Activated CD8-positive, alpha-beta memory T cell treated with anti-CD3 and anti-CD28 coated beads, Interleukin-2, amount 50 U/mL, for 24 hours (primary cell): ENCODE results near the gene AGPS.

Experiments
- DNase-seq: peaks from one replicate; pipeline ENCODE4 v3.0.0-alpha.2; 2020; ENCODE audit errors: extremely low read depth

Gene AGPS

DNA sequence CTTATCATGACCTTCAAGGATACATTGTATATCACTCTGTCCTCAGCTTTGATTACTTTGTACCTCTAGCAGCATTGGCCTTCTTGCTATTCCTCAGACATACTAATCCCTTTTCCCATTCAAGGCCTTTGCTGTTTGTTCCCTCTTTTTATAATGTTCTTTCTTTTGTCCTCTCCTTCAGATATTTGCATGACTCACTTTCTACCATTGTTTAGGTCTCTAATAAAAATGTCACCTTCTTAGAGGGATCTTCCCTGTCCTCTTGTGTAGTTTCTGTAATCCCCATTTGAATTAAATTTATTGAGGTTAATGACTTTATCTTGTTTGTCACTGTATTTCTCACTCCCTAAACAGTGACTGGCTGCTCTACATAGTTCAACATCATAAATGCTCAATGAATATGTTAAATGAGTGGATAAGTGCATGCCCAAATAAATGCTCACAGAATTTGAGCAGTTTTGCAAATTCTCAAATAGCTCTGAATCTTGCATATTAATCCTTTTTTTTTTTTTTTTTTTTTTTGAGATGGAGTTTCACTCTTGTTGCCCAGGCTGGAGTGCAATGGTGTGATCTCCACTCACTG is 135.9 kb downstream of the AGPS start:
- DNase-seq: no peak

DNA sequence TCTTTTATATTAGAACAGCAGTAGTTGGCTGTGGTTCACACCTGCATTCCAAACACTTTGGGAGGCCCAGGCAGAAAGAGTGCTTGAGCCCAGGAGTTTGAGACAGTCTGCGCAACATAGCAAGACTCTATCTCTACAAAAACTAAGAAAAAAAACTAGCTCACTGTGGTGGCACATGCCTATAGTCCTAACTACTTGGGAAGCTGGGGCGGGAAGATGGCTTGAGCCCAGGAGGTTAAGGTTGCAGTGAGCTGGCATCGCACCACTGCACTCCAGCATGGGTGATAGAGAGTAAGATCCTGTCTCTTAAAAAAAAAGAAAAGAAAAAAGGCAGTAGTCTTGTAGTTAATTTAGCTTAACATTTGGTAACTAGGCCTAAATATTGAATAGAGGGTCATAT is 136.6 kb downstream of the AGPS start:
- no peak for DNase-seq

DNA sequence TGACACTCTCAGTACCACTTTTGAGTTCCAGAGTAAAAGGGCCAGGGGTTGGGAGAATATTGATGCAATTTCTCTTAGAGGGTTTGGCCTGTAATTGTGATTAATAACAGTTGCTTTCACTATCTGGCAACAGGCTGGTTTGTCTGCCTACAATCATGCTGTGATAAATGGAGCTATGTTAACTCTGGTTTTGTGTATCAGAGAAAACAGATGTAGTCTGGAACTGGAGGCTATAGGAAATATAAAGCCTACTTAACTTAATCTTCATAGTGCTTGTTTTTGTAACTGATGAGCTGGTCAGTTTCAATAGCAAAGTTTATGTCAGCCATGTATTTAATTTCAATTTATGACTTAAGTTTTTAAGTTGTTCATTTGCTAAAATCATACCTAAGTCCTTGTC is 138.0 kb downstream of the AGPS start:
- no peak for DNase-seq

DNA sequence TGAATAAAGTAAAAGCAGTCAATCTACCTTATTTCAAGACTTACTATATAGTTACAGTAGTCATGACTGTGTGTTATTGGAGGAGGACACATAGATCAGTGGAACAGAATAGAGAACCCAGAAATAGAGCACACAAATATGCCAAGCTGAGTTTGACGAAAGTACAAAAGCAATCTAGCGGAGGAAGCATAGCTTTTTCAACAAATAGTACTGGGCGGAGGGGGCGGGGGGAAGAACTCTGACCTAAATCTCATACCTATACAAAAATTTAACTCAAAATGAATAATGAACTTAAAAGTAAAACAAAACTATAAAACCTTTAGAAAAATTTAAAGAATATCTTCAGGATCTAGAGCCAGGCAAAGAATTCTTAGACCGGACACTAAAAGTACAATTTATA is 139.1 kb downstream of the AGPS start:
- no peak for DNase-seq

DNA sequence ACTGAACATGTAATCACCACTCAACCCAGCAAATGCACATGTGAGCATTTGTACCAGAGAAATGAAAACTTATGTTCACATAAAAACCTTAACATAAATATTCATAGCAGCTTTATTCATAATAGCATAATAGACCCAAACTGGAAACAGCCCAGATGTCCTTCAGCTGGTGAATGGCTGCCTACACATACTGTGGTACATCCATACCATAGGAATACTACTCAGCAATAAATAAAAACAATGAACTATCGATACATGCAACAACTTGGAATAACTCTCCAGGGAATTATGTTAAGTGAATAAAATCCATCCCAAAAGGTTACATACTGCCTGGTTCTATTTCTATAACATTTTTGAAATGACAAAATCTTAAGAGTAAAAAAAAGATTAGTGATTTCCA is 140.0 kb downstream of the AGPS start:
- no peak for DNase-seq

DNA sequence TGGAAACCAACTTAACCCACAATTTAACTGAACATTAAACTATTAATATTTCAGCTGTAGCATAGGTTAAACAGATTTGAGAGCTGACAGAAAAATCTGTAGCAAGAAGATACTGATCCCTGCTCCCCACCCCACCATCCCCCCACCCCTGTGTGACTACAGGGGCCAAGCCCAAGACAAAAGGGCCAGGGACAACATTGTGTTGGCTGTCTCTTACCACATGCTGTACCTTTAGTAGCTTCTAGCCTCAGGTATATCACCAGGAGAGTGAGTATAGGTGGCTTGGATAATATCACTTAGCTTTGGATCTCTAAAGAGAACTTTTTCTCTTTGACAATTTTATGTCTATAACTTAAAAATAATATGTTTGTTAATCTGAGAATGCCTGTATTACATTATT is 140.7 kb downstream of the AGPS start:
- DNase-seq: no peak

DNA sequence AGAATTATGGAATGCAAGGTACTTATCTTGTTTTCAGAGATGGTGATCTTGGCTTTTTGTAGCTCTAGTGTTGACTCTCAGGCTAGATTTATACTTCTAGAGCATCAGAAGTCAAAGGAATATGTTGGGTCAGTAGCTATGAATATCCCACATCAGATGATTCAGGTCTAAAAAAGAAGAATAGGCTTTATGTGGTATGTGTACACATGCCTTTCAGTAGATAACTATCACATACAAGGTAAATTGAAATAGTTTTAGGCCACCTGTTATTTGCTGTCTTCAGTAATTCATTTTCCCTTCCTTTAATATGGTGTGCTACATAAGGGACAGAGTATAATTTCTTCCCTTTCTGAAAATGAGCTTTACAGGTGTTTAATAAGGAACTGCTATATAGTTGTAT is 142.4 kb downstream of the AGPS start:
- DNase-seq: no peak

DNA sequence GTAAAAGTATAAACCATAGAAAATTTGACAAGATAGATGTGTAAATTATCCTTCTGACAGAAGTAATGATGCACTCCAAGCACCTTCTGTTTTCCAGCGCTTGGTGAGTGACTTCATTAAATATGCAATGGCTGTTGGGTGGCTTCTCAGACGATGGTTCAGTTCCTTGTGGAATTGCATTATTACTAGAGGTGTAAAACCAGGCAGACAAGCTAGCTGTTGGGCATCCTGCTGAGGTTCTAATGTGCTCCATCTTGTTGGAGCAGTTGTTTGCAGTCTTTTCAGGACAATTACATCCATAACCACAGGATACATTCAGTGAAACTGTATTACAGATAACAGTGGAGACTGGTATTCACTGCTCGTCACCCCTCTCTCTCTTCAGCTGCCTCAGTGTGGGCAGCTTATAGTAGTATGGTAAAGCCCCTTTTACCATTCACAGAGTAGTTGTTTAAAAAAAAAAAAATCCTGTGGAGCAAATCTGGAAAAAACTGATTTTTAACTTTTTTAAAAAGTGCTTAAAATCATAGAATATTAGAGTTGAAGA is 143.5 kb downstream of the AGPS start:
- DNase-seq: no peak

DNA sequence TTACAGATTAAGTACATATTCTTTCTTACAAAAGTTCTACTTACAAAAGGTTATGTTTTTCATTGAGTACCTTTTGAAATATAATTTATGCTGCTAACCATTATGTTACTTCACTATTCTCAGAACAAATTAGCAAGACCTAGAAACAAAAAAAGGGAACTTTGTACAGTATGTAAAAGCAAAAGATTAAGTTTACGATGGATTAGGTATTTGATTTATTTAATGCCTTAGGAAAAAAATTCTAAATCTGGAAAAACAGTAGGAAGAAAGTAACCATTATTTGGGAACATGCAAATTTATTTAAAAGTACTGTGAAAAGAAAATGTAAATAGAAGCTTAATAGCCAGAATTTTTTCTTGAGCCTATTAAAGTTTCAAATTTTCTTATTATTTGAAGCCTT is 144.6 kb downstream of the AGPS start:
- DNase-seq: no peak

DNA sequence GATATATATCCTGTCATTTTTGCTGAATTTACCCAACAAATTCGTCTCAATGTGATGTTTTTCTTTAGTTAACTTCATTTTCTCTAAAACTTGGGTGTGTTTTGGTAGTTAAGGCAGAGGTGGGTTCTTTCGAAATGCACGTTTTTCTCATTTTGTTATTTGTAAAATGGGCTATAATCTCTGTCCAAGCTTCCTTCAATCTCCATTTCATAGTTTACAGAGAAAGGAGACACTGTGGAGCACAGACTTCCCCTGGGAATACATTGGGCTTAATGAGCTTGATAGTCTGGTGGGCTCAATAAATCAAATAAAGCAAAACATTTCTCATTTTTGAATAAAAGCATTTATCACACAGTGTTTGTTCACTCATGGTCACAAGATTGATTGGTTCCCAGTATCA is 145.1 kb downstream of the AGPS start:
- no peak for DNase-seq

DNA sequence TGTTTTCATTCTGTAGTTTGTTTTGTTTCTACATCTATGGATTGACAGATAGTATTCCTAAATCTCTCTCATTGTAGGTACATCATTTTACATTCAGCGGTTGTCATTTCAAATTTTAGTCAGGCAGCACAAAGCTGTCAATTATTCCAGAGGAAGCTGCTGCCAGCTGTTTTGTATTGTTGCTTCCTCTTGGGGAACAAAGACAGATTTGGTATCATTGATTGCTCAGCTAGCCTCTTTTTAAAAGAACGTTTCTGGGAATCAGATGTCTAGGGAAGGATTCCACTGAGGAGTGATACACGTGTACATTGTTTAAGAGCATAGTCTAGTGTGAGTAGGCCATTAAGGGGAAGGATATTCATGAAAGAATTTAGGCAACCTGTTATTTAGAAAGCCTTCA is 145.8 kb downstream of the AGPS start:
- no peak for DNase-seq

DNA sequence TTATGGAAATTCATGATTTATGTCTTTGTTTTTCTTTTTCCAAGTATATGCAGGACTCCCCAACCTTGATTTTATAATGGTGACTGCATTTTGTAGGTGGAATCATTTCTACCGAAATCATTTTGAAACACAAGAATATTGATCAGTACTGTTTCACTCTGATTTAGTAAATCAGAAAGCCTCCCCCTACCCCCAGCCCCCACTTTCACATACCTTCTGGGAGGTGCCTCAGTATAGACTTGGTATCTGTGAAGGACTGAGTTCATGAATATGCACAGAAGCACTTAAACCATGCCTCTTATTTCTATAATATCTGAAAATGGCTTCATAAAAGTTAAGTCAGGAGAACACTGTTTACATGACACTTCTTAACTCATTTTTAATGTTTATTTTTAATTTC is 147.7 kb downstream of the AGPS start:
- no peak for DNase-seq

DNA sequence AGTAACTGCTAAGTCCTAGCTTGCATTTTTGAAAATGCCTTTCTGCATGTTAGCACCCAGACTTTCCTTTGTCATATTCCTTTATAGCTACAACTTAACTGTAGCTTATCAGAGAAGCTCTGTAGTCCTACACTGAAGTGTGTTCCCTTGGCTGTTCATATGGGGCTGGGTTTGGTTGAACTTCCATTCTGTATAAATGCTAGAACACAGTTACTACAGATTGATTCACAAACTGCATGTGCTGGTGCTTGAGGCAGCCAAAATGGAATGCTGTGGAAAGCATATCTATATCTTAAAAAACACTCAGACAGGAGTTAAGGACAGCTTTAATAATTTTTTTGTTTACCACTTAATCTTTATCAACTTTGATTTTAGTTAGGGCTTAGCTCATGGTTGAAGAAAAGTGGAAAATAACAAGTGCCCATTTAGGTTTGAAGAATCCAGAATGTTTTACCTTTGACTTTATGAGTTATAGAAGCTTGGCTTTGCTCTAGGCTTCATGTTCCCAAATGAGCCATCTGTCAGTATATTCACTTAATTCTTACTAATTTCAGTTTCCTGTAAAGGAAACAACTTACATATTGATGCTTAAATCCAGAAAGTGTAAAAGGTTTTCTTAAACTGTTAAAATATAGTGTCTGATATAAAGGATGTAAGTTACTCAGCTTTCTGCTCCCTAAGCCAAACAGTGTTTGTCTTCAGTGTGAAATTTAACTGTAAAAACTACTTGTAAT is 148.9 kb downstream of the AGPS start:
- DNase-seq: no peak

DNA sequence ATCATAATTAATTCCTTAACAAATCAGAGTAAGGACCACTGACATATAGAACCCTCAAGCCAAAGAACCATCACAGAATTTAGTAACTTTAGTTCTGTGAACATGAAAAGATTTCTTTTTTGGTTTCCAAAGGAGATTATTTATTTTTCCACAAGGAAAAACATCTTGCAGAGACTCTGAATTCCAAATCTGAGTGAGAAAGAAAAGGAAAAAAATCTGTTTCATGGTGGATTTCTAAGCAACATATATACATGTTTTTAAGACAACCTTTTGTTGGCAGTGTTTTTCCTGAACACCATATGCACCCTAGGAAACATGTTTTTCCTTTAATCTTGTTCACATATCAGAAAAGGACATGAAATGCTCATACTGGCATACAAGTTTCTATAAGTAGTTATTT is 149.8 kb downstream of the AGPS start:
- DNase-seq: no peak

DNA sequence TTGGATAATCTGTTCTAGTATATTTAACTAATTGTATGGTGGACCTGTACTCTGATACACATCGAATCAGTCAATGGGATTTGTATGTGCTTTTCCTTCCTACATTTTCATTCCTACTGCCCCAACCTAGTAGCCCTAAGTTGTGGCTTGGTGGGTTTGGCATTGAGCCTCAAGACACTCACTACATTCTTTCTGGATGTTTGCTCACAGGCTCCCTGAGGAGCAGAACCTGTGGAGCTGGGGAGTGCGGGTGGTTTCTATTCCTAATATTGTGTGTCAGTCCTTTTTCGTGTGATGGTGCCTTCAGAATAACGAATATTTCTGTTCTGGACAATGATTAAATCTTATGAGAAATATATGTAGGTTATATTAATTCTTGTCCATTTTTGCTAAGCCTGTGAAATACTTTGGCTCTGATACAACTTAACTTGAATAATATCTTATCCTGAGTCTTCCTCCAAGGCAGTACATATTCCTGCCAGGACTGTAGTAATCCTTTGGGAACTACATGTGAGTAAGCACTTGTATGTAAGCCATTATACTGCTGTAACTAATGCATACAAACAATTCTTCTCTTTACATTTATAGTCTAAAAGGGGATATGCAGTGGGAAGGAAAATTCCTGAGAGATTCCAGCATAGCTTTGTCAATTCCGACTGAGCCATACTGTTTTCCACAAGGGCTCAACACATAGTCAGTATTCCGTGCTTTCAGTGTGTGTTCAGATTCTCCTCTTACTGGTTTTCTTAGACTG is 150.6 kb downstream of the AGPS start:
- DNase-seq: no peak

DNA sequence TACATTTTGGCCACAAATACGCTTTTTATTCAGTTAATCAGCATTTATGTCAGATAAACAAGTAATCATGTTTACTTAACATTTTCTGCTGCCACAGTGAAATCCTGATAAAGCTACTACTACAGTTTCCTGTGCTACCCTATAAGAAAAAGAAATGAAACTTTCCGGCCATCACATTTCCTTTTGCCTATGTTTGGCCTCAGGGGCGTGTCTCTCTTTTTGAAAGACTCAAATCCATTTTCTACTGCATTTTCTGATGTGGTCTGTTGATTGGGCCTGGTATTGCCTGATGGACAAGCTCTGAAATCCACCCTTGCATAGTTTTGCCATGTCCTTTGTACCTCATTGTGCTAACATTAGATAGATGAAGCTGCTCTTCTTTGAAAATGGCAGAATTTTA is 152.6 kb downstream of the AGPS start:
- DNase-seq: no peak

DNA sequence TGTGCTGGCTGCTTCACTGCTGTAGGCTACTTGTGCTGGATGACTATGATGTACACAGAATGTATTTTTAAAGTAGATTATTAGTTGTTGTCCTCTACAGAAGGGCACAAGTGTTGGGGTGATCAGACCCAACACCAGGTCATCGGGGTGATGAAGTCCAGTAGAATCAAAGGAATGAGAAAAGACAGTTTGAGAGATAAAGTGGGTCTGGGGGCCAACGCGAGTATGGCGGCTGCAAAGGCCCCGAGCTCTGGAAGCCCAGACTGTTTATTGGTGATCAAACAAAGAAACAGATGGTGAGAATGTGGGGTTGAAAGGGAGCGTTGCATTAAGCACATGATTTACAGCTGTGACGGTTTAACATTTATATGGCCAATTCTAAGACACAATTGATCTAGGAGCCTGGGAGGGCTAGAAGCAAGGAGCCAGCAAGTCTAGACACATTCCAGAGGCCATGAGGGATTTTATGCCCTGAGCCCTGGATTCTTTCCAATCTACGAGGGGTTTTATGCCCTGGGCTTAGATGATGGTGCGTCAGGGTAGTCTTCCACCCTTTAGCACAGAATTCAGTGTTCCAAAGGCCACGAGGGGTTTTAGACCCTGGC is 153.5 kb downstream of the AGPS start:
- DNase-seq: no peak

DNA sequence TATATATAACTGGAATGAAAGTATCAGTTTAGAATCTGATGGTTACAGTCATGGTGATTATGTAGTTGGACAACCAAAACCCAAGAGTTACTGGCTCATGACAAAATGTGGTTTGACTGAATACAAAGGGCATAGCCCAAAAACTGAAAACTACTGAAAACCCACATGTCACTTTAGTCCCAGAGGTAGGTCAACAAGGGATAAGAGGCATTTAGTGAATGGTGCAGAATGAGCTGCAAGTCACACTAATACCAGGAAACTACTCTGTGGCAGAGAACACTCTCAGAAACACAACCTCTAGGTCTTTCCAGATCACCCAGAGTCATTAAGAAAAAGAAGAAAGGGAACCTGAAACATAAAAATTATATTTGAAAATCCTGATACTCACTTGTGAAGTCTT is 154.5 kb downstream of the AGPS start:
- no peak for DNase-seq

DNA sequence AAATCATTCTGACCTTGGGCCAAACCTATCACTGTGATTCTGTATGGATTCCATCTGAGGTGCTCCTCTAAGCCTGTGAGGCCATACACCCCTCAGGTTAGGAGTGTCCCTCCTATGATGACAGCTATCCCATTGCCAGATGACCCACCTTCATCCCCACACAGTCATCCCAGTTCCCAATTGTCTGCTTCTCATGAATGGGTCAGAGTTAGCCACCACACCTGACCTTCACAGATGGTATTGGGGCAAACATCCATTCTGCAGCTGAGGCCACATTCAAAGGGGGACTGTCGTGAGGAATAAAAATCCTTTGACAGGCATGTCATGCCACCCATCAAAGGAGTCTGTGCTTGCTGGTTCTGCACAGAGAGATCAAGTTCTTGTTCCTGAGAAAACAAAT is 155.2 kb downstream of the AGPS start:
- no peak for DNase-seq

DNA sequence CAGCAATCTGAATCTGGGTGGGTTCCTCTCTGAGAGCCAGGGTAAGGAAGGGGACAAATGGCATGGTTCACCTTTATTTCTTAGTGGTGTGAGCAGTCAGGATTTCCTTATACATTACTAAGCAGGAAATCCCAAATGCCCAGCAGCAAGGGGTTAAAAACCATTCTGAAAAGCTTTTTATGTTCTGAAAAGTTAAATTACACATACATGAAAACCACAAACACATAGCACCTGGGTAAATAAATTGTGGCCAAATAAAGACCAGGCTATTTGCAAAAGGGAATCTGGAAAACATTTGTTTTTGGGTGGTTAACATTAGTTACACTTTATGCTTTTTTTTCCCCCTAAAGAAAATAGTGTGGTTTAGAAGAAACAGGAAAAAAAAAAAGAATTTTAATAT is 156.1 kb downstream of the AGPS start:
- DNase-seq: no peak

DNA sequence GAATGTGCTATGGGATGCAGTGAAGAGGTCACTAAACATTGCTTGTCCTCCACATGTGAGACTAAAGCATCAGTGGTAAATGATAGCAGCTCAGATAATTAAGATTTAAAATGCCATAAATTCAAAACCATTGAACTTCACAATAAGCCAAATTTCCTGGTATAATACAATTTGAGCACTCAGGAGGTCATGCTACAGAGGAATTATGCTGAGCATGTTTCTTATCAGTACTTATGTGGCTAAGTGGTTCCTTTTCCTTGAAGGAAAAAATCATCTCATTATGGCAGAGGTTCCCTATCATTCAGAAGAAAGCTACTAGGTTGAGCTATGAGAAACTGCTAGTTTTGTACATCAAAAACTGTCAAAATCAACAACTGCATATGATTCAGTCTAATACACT is 156.6 kb downstream of the AGPS start:
- no peak for DNase-seq
